SK-N-SH (cell line): ENCODE results near the gene CDH13. TPM values are rescaled to one million over a fixed set of nuclear protein-coding genes. Genes with fewer than 3 reads are reported as not detected.

ENCODE experiments used
- CTCF ChIA-PET: fragments of 300-600, 350-600 bp; formaldehyde crosslinking; extraction: SDS; loops from one replicate; lab custom pipeline; 2021; lab: Yijun Ruan, JAX
- POLR2A ChIA-PET: fragments of 350-600 bp; sonication (Branson Sonifier 250); formaldehyde crosslinking; extraction: SDS; loops from one replicate; lab custom pipeline; 2020; ENCODE audit warnings: antibody characterized with exemption, inconsistent platforms; lab: Yijun Ruan, JAX
- DNase-seq: peaks from one replicate; pipeline ENCODE4 v3.0.0; 2012
- H2AFZ ChIP-seq: fragments of 200-600 bp; sonication (generic); 2 replicates; pipeline ENCODE4 v1.8.1; 2016; ENCODE audit warnings: antibody characterized with exemption, mild to moderate bottlenecking, low read depth
- H3F3A ChIP-seq: fragments of 200-600 bp; sonication (generic); replicated peaks from 2 replicates; pipeline ENCODE3; 2016; ENCODE audit warnings: antibody characterized with exemption, mild to moderate bottlenecking; ENCODE audit not compliant: insufficient read depth
- H3K27ac ChIP-seq, 2 experiments: fragments of 200-500 bp in 1 of 2; fragments of 200-600 bp in 1 of 2; sonication (Bioruptor generic) in 1 of 2; sonication (generic), shearing (Covaris generic) in 1 of 2; 2 replicates each; pipeline versions ENCODE4 v1.5.1 to v1.6.1; 2014 to 2016; ENCODE audit warnings: low read depth in 2 of 2, inconsistent platforms in 1 of 2, low read length in 1 of 2, mild to moderate bottlenecking in 1 of 2, mixed read lengths in 1 of 2
- H3K27me3 ChIP-seq: fragments of 200-600 bp; sonication (generic), shearing (Covaris generic); 2 replicates; pipeline ENCODE4 v1.6.1; 2016; ENCODE audit warnings: mixed run types; ENCODE audit not compliant: insufficient read depth
- H3K36me3 ChIP-seq, 2 experiments: fragments of 200-500 bp in 1 of 2; fragments of 200-600 bp in 1 of 2; sonication (Bioruptor generic) in 1 of 2; sonication (generic) in 1 of 2; replicated peaks in 1 of 2; 2 replicates each; pipeline versions ENCODE3 to v1.5.1; 2014 to 2016; ENCODE audit warnings: low read length in 1 of 2, mild to moderate bottlenecking in 1 of 2; ENCODE audit not compliant: insufficient read depth in 2 of 2, control insufficient read depth in 1 of 2
- H3K4me1 ChIP-seq, 2 experiments: fragments of 200-500 bp in 1 of 2; fragments of 200-600 bp in 1 of 2; sonication (Bioruptor generic) in 1 of 2; sonication (generic), shearing (Covaris generic) in 1 of 2; 2 replicates each; pipeline versions ENCODE4 v1.5.1 to v1.6.1; 2014 to 2016; ENCODE audit warnings: low read depth in 1 of 2, low read length in 1 of 2, mixed run types in 1 of 2; ENCODE audit not compliant: insufficient read depth in 2 of 2, control insufficient read depth in 1 of 2
- H3K4me2 ChIP-seq: fragments of 200-600 bp; sonication (generic), shearing (Covaris generic); 2 replicates; pipeline ENCODE4 v1.6.1; 2017; ENCODE audit warnings: mixed run types
- H3K4me3 ChIP-seq, 2 experiments: fragments of 200-500 bp in 1 of 2; fragments of 200-600 bp in 1 of 2; sonication (Bioruptor generic) in 1 of 2; sonication (generic), shearing (Covaris generic) in 1 of 2; 2 replicates each; pipeline versions ENCODE4 v1.5.1 to v1.8.1; 2014 to 2016; ENCODE audit warnings: low read depth in 2 of 2, inconsistent platforms in 1 of 2, low read length in 1 of 2, mild to moderate bottlenecking in 1 of 2, mixed read lengths in 1 of 2, moderate library complexity in 1 of 2
- H3K79me2 ChIP-seq: fragments of 200-600 bp; sonication (generic); 2 replicates; pipeline ENCODE4 v1.8.1; 2017; ENCODE audit warnings: mild to moderate bottlenecking; ENCODE audit not compliant: insufficient read depth
- H3K9ac ChIP-seq: fragments of 200-600 bp; sonication (generic); 2 replicates; pipeline ENCODE4 v1.6.1; 2017; ENCODE audit warnings: mixed run types
- H3K9me2 ChIP-seq: fragments of 200-600 bp; sonication (generic); 2 replicates; pipeline ENCODE4 v1.6.1; 2017; ENCODE audit warnings: mixed run types
- H3K9me3 ChIP-seq: fragments of 200-600 bp; sonication (generic); 2 replicates; pipeline ENCODE4 v1.6.1; 2017; ENCODE audit warnings: mixed run types, mild to moderate bottlenecking, moderate library complexity
- H4K20me1 ChIP-seq: fragments of 200-600 bp; sonication (generic); 2 replicates; pipeline ENCODE4 v1.6.1; 2017; ENCODE audit warnings: mild to moderate bottlenecking, mixed run types; ENCODE audit not compliant: insufficient read depth
- FOSL2 ChIP-seq: IDR thresholded peaks from 2 replicates; pipeline ENCODE4 v1.4.0; 2012; ENCODE audit warnings: low read depth, mild to moderate bottlenecking, moderate library complexity, borderline replicate concordance
- FOXM1 ChIP-seq: IDR thresholded peaks from 2 replicates; pipeline ENCODE4 v1.4.0; 2012; ENCODE audit warnings: low read depth, mild to moderate bottlenecking
- GATA2 ChIP-seq: sonication (generic); formaldehyde crosslinking; IDR thresholded peaks from 2 replicates; pipeline ENCODE4 v1.5.0; 2020; ENCODE audit warnings: mild to moderate bottlenecking, missing genetic modification reagents
- MAX ChIP-seq: IDR thresholded peaks from 2 replicates; pipeline ENCODE4 v1.4.0; 2012; ENCODE audit warnings: low read depth
- NFIC ChIP-seq: IDR thresholded peaks from 2 replicates; pipeline ENCODE4 v1.4.0; 2012; ENCODE audit warnings: borderline replicate concordance
- POLR2AphosphoS5 ChIP-seq: IDR thresholded peaks from 2 replicates; pipeline ENCODE4 v1.6.1; 2012; ENCODE audit warnings: low read depth, low read length
- RCOR1 ChIP-seq: fragments of 150-350 bp; IDR thresholded peaks from 2 replicates; pipeline ENCODE4 v1.6.1; 2017; ENCODE audit warnings: antibody characterized with exemption, low read length
- RFX5 ChIP-seq: IDR thresholded peaks from 2 replicates; pipeline ENCODE4 v1.6.1; 2012; ENCODE audit warnings: mild to moderate bottlenecking, improper control_type of control experiment, low read length
- TCF12 ChIP-seq: IDR thresholded peaks from 2 replicates; pipeline ENCODE4 v1.4.0; 2012
- YY1 ChIP-seq: IDR thresholded peaks from 2 replicates; pipeline ENCODE4 v1.4.0; 2012; ENCODE audit warnings: low read depth, mild to moderate bottlenecking
- ZBTB33 ChIP-seq: IDR thresholded peaks from 2 replicates; pipeline ENCODE4 v1.4.0; 2012; ENCODE audit warnings: low read depth, borderline replicate concordance
- WGBS: methylation state at CpG from one replicate; pipeline ENCODE4 v1.1.6; 2017; ENCODE audit warnings: low lambda C conversion rate; 5-methylcytosine and 5-hydroxymethylcytosine counted together
- polyA plus RNA-seq, 3 experiments: library from polyadenylated mRNA; depleted of rRNA; stranded (reverse); fragments of >200 nt; gene quantifications; 2 replicates each; pipeline ENCODE4 v1.2.3, GENCODE V29; 2012

Gene CDH13
- polyA plus RNA-seq, 1 of the 3 experiments (the other 2 are of a cell fraction): 93.0 TPM

- Histone ChIP-seq H3K4me3 (no peak overlapping the region), H3K9ac (no peak overlapping the region), H3K27ac (no peak overlapping the region), H4K20me1 (no peaks in the 10 kb centered on the region), H3K9me2 (no peaks in the 10 kb centered on the region), H3K4me2 (no peak overlapping the region), H3K36me3 (no peaks in the 10 kb centered on the region), H3K4me1 (no peaks in the 10 kb centered on the region), H2AFZ (no peak overlapping the region), H3K79me2 (no peaks in the 10 kb centered on the region), H3K9me3 (no peaks in the 10 kb centered on the region), H3F3A (no peaks in the 10 kb centered on the region), H3K27me3 (no peaks in the 10 kb centered on the region)
- TF ChIP-seq YY1 (no peak), GATA2 (CRISPR knock-in tag) (no peak), FOSL2 (no peak), FOXM1 (no peak), ZBTB33 (no peak), TCF12 (no peak), POLR2AphosphoS5 (no peak), RFX5 (no peak), MAX (no peak)
- ChIA-PET POLR2A (no interaction called here), CTCF (no interaction called here)
- 36% methylated on average over 4 of the region's 4 CpGs for WGBS
- no peak for DNase-seq
These were observed 345.7 kb downstream of the CDH13 start for GRCh38 chr16:82972331-82972919.

- Histone ChIP-seq H3K27ac (peak overlapping the region in 1 of 2 experiments; percentile 37; a peak in 2 of 4 replicates), H3K9me3 (no peaks in the 10 kb centered on the region), H3K9me2 (no peaks in the 10 kb centered on the region), H3K4me2 (peak overlapping the region; percentile 21; the same call in 1 of the 2 replicates), H2AFZ (no peak overlapping the region), H3F3A (no peaks in the 10 kb centered on the region), H3K4me1 (peaks cover 0 to 9% of the 10 kb centered on the region in 2 experiments; a peak in 1 of 4 replicates), H3K36me3 (no peaks in the 10 kb centered on the region), H4K20me1 (no peaks in the 10 kb centered on the region), H3K27me3 (no peaks in the 10 kb centered on the region), H3K9ac (no peak overlapping the region), H3K4me3 (no peak overlapping the region), H3K79me2 (no peaks in the 10 kb centered on the region)
- POLR2A ChIA-PET: no interaction called here
- no peak for DNase-seq
- TF ChIP-seq FOSL2 (peak; percentile 30; the same call in 1 of the 2 replicates), NFIC (0 out of 2 replicates have a peak, but pooled peaks have one; percentile 7), FOXM1 (no peak), YY1 (no peak), RCOR1 (no peak)
- CTCF ChIA-PET: no interaction called here
- 4% methylated on average over 4 of the region's 4 CpGs for WGBS
These were observed 352.8 kb downstream of the CDH13 start for GRCh38 chr16:82979406-82980111.
